ENCODE results near the gene ABCC1.

Gene ABCC1

GRCh38 chr16:16116841-16117240, 167.4 kb downstream of the ABCC1 start:
- no peak for DNase-seq

GRCh38 chr16:16118337-16118736, 168.9 kb downstream of the ABCC1 start:
- DNase-seq = no peak

GRCh38 chr16:16120044-16120381, 170.6 kb downstream of the ABCC1 start:
- no peak for DNase-seq

GRCh38 chr16:16120382-16121184, 171.2 kb downstream of the ABCC1 start:
- no peak for DNase-seq

GRCh38 chr16:16121185-16121727, 171.8 kb downstream of the ABCC1 start:
- DNase-seq = no peak

GRCh38 chr16:16122264-16122663, 172.8 kb downstream of the ABCC1 start:
- DNase-seq = no peak

- DNase-seq = no peak
These were observed 175.0 kb downstream of the ABCC1 start for GRCh38 chr16:16124438-16124837.

- no peak for DNase-seq
These were observed 175.6 kb downstream of the ABCC1 start for GRCh38 chr16:16124974-16125373.

- DNase-seq = no peak
These were observed 177.5 kb downstream of the ABCC1 start for GRCh38 chr16:16126896-16127295.

GRCh38 chr16:16127469-16128116, 178.2 kb downstream of the ABCC1 start:
- peak; percentile 53 for DNase-seq

- DNase-seq = no peak
These were observed 181.8 kb downstream of the ABCC1 start for GRCh38 chr16:16131204-16131603.

GRCh38 chr16:16131659-16132058, 182.2 kb downstream of the ABCC1 start:
- DNase-seq = no peak

- DNase-seq = no peak
These were observed 184.7 kb downstream of the ABCC1 start for GRCh38 chr16:16133943-16134604.

- DNase-seq = no peak
These were observed 187.2 kb downstream of the ABCC1 start for GRCh38 chr16:16136588-16136987.

GRCh38 chr16:16137110-16137509, 187.7 kb downstream of the ABCC1 start:
- no peak for DNase-seq

- no peak for DNase-seq
These were observed 188.7 kb downstream of the ABCC1 start for GRCh38 chr16:16138034-16138635.

GRCh38 chr16:16139061-16139460, 189.6 kb downstream of the ABCC1 start:
- DNase-seq = no peak

- DNase-seq = no peak
These were observed 190.4 kb downstream of the ABCC1 start for GRCh38 chr16:16139806-16140205.

GRCh38 chr16:16140537-16140936, 191.1 kb downstream of the ABCC1 start:
- no peak for DNase-seq

GRCh38 chr16:16141141-16141540, 191.7 kb downstream of the ABCC1 start:
- no peak for DNase-seq

- no peak for DNase-seq
These were observed 192.5 kb downstream of the ABCC1 start for GRCh38 chr16:16141784-16142396.

- DNase-seq = peak; percentile 25
These were observed 193.8 kb downstream of the ABCC1 start for GRCh38 chr16:16143038-16143763.

Measured in HCEC 1CT (cell line).